ENCODE results near the gene KCNQ1. TPM values are rescaled to one million over a fixed set of nuclear protein-coding genes. Genes with fewer than 3 reads are reported as not detected.

KCNQ1 gene
- total RNA-seq, 1 experiment from 2014 or later, result 2.3 TPM

- H3K56ac ChIP-seq (ENCODE audit: insufficient read length, low read depth, low read length), result no peak overlapping the region
- Mint-ChIP-seq H3K27me3 (ENCODE audit: low read depth) (peaks cover 96% of the 10 kb centered on the region), H3K4me3 (no peak overlapping the region), H3K27ac (no peak overlapping the region), H3K4me1 (no peaks in the 10 kb centered on the region), H3K9me3 (peaks cover 29 to 66% of the 10 kb centered on the region in 2 experiments), H3K36me3 (ENCODE audit: insufficient read depth in 1 of 3, low read depth in 3 of 3) (no peaks in the 10 kb centered on the region; a peak in 2 of 7 replicates)
- H3T11ph ChIP-seq (ENCODE audit: low read length), result no peak overlapping the region
- no peak overlapping the region for H2BK12ac ChIP-seq (ENCODE audit: insufficient read length, low read depth, low read length)
- no peak overlapping the region for H2BK15ac ChIP-seq (ENCODE audit: low read depth, low read length)
- no peak overlapping the region for H4K91ac ChIP-seq (ENCODE audit: insufficient read length, low read depth, low read length)
- no peak overlapping the region for H2AK5ac ChIP-seq (ENCODE audit: insufficient read length, low read length)
- H2AFZ ChIP-seq (ENCODE audit: low read length), result no peak overlapping the region
- peaks cover 29% of the 10 kb centered on the region for H3K27me3 ChIP-seq (ENCODE audit: insufficient read depth, low read length)
- H3K4me2 ChIP-seq (ENCODE audit: insufficient read depth, insufficient read length, low read length), result no peak overlapping the region
- H3K9ac ChIP-seq (ENCODE audit: extremely low read depth, insufficient read length, low read length), result no peak overlapping the region
- no peak overlapping the region for H3K27ac ChIP-seq (ENCODE audit: insufficient read length, low read depth, low read length)
- H3K4ac ChIP-seq (ENCODE audit: low read depth, low read length), result no peak overlapping the region
- no peak for DNase-seq
- peaks cover 5% of the 10 kb centered on the region for H3K9me3 ChIP-seq (ENCODE audit: control insufficient read depth, low read depth, low read length)
- H4K20me1 ChIP-seq (ENCODE audit: control insufficient read depth, insufficient read depth, insufficient read length), result no peaks in the 10 kb centered on the region
- H4K5ac ChIP-seq (ENCODE audit: insufficient read length, low read depth, low read length), result no peak overlapping the region
- no peaks in the 10 kb centered on the region for H3K79me1 ChIP-seq (ENCODE audit: insufficient read depth, low read depth, low read length, poor library complexity, severe bottlenecking)
- no peak overlapping the region for H2BK120ac ChIP-seq (ENCODE audit: low read depth, low read length, poor library complexity, severe bottlenecking)
- no peak overlapping the region for H3K23ac ChIP-seq (ENCODE audit: insufficient read length, low read depth, low read length)
- TF ChIP-seq CTCF (conservative IDR thresholded peaks at IDR 0.05), result no peak
- no CpG with 5 or more reads among the region's 2 CpGs for whole genome bisulfite sequencing (ENCODE audit: extremely low coverage, insufficient read length, low lambda C conversion rate)
- H3K23me2 ChIP-seq (ENCODE audit: insufficient read length, low read depth, low read length, poor library complexity, severe bottlenecking), result no peaks in the 10 kb centered on the region
- H3K14ac ChIP-seq (ENCODE audit: insufficient read depth, low read length), result no peak overlapping the region
- H3K79me2 ChIP-seq (ENCODE audit: insufficient read depth, low read length), result no peaks in the 10 kb centered on the region
- H4K8ac ChIP-seq (replicated peaks; ENCODE audit: insufficient read length, low read depth, low read length), result no peak overlapping the region
- H2BK5ac ChIP-seq (ENCODE audit: insufficient read length, low read length), result no peak overlapping the region
- H3K4me1 ChIP-seq (ENCODE audit: insufficient read depth, low read length), result no peaks in the 10 kb centered on the region
- no peak overlapping the region for H3K18ac ChIP-seq (ENCODE audit: insufficient read length, low read depth, low read length)
- H2BK20ac ChIP-seq (ENCODE audit: low read depth, low read length, poor library complexity, severe bottlenecking), result no peak overlapping the region
Observed at GRCh38 chr11:2609345-2609744, 164.5 kb downstream of the KCNQ1 start.

Data from H9 (cell line).